Hippocampal formation (tissue), 2 donors: Measurements from ENCODE around the gene MAP2K1.
A peak's percentile ranks its signal among the peaks of the same experiment; 100 is the strongest.
"Not testable (repeated sequence)": the region's sequence is repeated elsewhere in the genome, so short reads cannot be mapped to it uniquely, and the experiment has no call there.

ENCODE experiments used
- DNase-seq, 2 donors: peaks; one replicate each; lab custom pipeline; 2025; lab: John Stamatoyannopoulos, UW

Gene MAP2K1

GRCh38 chr15:66386204-66387123 is at the start of gene MAP2K1:
Gene MAP2K1 (plus strand): TSS chr15:66386912. CDS start chr15:66387348, 436 bp downstream.
- peak; percentile 96 to 98 for DNase-seq

GRCh38 chr15:66348530-66348929 is 38.2 kb upstream of the MAP2K1 start:
- DNase-seq = not testable (repeated sequence)

GRCh38 chr15:66356077-66356358 is 30.7 kb upstream of the MAP2K1 start:
- no peak for DNase-seq

- peak; percentile 76 to 79 for DNase-seq
Measured at GRCh38 chr15:66356359-66357236, 30.1 kb upstream of the MAP2K1 start, which contains the start of gene TIPIN. Gene TIPIN (minus strand): TSS chr15:66356685. CDS start chr15:66352947, 3,738 bp downstream.

- no peak for DNase-seq
Measured at GRCh38 chr15:66359740-66360139, 27.0 kb upstream of the MAP2K1 start.

GRCh38 chr15:66361745-66362460 is 24.8 kb upstream of the MAP2K1 start:
- not testable (repeated sequence) for DNase-seq

GRCh38 chr15:66362776-66363175 is 23.9 kb upstream of the MAP2K1 start:
- DNase-seq = no peak

GRCh38 chr15:66364944-66365528 is 21.7 kb upstream of the MAP2K1 start:
- DNase-seq = no peak

- no peak for DNase-seq
Measured at GRCh38 chr15:66369773-66370651, 16.7 kb upstream of the MAP2K1 start.

GRCh38 chr15:66374179-66374578 is 12.5 kb upstream of the MAP2K1 start:
- no peak for DNase-seq

- no peak for DNase-seq
Measured at GRCh38 chr15:66378814-66379430, 7.8 kb upstream of the MAP2K1 start.

GRCh38 chr15:66381376-66381775 is 5.3 kb upstream of the MAP2K1 start:
- not testable (repeated sequence) for DNase-seq

- DNase-seq = peak in 1 of 2 donors; percentile 44
Measured at GRCh38 chr15:66387163-66388042, 691 bp downstream of the MAP2K1 start.

- DNase-seq = no peak
Measured at GRCh38 chr15:66388043-66388363, 1.3 kb downstream of the MAP2K1 start.

GRCh38 chr15:66388576-66388975 is 1.9 kb downstream of the MAP2K1 start:
- no peak for DNase-seq

- no peak for DNase-seq
Measured at GRCh38 chr15:66389098-66389858, 2.6 kb downstream of the MAP2K1 start.

GRCh38 chr15:66389859-66390381 is 3.2 kb downstream of the MAP2K1 start:
- no peak for DNase-seq

- no peak for DNase-seq
Measured at GRCh38 chr15:66390678-66391077, 4.0 kb downstream of the MAP2K1 start.
